Measurements from ENCODE around the gene PLOD1.

DNA sequence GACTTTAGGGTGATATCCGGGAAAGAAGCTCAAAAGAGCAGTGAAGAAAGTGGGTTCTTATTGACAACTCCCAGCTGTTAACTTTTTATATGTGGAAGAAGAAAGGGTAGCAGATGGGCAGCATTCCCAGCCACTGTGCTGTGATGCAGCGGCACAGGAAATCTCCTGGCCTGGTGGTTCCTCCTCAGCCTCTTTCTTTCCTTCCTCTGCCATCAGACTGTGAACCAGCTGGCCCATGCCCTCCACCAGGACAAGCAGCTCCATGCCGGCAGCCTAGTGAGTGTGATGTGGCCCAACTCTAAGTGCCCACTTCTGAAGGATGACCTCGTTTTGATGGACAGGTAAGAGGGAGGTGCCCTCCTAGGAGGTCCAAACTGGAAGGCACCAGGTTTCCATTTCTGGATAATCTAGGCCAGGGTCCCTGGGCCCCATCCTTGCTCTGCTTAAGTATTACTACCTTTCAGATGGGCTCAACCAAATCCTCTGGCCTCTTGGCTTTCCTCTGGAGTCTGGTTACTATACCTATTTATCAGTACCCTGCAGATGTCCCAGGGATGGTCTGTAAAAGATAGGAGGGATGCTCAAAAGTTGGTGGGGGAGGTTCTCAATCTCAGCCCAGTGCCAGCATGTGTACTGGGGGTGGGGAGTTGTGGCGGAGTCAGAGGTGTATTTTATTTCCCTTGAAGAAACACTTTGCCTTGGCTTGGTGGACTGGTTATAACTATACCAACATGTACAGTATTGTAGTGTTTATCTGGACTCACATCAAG, 62.7 kb downstream of the PLOD1 start:
- TF ChIP-seq, protein P1, sequence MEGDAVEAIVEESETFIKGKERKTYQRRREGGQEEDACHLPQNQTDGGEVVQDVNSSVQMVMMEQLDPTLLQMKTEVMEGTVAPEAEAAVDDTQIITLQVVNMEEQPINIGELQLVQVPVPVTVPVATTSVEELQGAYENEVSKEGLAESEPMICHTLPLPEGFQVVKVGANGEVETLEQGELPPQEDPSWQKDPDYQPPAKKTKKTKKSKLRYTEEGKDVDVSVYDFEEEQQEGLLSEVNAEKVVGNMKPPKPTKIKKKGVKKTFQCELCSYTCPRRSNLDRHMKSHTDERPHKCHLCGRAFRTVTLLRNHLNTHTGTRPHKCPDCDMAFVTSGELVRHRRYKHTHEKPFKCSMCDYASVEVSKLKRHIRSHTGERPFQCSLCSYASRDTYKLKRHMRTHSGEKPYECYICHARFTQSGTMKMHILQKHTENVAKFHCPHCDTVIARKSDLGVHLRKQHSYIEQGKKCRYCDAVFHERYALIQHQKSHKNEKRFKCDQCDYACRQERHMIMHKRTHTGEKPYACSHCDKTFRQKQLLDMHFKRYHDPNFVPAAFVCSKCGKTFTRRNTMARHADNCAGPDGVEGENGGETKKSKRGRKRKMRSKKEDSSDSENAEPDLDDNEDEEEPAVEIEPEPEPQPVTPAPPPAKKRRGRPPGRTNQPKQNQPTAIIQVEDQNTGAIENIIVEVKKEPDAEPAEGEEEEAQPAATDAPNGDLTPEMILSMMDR (tag by site-specific recombination; IDR thresholded peaks at IDR 0.05) = no peak
- TF ChIP-seq, protein P2, sequence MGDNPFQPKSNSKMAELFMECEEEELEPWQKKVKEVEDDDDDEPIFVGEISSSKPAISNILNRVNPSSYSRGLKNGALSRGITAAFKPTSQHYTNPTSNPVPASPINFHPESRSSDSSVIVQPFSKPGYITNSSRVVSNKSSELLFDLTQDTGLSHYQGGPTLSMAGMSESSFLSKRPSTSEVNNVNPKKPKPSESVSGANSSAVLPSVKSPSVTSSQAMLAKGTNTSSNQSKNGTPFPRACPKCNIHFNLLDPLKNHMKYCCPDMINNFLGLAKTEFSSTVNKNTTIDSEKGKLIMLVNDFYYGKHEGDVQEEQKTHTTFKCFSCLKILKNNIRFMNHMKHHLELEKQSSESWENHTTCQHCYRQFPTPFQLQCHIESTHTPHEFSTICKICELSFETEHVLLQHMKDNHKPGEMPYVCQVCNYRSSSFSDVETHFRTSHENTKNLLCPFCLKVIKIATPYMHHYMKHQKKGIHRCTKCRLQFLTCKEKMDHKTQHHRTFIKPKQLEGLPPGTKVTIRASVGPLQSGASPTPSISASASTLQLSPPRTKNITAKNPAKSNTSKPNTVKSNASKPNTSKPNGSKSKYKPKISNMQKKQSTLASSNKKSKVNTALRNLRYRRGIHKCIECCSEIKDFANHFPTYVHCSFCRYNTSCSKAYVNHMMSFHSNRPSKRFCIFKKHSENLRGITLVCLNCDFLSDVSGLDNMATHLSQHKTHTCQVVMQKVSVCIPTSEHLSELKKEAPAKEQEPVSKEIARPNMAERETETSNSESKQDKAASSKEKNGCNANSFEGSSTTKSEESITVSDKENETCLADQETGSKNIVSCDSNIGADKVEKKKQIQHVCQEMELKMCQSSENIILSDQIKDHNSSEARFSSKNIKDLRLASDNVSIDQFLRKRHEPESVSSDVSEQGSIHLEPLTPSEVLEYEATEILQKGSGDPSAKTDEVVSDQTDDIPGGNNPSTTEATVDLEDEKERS (tag by site-specific recombination; IDR thresholded peaks at IDR 0.05) = no peak
- TF ChIP-seq, protein P3, sequence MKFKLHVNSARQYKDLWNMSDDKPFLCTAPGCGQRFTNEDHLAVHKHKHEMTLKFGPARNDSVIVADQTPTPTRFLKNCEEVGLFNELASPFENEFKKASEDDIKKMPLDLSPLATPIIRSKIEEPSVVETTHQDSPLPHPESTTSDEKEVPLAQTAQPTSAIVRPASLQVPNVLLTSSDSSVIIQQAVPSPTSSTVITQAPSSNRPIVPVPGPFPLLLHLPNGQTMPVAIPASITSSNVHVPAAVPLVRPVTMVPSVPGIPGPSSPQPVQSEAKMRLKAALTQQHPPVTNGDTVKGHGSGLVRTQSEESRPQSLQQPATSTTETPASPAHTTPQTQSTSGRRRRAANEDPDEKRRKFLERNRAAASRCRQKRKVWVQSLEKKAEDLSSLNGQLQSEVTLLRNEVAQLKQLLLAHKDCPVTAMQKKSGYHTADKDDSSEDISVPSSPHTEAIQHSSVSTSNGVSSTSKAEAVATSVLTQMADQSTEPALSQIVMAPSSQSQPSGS (tag by site-specific recombination; IDR thresholded peaks at IDR 0.05; ENCODE audit: low read depth) = no peak
- no peak for TF ChIP-seq OSR2 (tag by site-specific recombination; IDR thresholded peaks at IDR 0.05)
- TF ChIP-seq ZNF549 (tag by site-specific recombination; IDR thresholded peaks at IDR 0.05) = no peak
- TF ChIP-seq, protein P4, sequence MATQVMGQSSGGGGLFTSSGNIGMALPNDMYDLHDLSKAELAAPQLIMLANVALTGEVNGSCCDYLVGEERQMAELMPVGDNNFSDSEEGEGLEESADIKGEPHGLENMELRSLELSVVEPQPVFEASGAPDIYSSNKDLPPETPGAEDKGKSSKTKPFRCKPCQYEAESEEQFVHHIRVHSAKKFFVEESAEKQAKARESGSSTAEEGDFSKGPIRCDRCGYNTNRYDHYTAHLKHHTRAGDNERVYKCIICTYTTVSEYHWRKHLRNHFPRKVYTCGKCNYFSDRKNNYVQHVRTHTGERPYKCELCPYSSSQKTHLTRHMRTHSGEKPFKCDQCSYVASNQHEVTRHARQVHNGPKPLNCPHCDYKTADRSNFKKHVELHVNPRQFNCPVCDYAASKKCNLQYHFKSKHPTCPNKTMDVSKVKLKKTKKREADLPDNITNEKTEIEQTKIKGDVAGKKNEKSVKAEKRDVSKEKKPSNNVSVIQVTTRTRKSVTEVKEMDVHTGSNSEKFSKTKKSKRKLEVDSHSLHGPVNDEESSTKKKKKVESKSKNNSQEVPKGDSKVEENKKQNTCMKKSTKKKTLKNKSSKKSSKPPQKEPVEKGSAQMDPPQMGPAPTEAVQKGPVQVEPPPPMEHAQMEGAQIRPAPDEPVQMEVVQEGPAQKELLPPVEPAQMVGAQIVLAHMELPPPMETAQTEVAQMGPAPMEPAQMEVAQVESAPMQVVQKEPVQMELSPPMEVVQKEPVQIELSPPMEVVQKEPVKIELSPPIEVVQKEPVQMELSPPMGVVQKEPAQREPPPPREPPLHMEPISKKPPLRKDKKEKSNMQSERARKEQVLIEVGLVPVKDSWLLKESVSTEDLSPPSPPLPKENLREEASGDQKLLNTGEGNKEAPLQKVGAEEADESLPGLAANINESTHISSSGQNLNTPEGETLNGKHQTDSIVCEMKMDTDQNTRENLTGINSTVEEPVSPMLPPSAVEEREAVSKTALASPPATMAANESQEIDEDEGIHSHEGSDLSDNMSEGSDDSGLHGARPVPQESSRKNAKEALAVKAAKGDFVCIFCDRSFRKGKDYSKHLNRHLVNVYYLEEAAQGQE (tag by site-specific recombination; IDR thresholded peaks at IDR 0.05) = no peak
- TF ChIP-seq, protein P5, sequence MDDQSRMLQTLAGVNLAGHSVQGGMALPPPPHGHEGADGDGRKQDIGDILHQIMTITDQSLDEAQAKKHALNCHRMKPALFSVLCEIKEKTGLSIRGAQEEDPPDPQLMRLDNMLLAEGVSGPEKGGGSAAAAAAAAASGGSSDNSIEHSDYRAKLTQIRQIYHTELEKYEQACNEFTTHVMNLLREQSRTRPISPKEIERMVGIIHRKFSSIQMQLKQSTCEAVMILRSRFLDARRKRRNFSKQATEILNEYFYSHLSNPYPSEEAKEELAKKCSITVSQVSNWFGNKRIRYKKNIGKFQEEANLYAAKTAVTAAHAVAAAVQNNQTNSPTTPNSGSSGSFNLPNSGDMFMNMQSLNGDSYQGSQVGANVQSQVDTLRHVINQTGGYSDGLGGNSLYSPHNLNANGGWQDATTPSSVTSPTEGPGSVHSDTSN (CRISPR knock-in tag; IDR thresholded peaks at IDR 0.05) = no peak
- TF ChIP-seq, protein P6, sequence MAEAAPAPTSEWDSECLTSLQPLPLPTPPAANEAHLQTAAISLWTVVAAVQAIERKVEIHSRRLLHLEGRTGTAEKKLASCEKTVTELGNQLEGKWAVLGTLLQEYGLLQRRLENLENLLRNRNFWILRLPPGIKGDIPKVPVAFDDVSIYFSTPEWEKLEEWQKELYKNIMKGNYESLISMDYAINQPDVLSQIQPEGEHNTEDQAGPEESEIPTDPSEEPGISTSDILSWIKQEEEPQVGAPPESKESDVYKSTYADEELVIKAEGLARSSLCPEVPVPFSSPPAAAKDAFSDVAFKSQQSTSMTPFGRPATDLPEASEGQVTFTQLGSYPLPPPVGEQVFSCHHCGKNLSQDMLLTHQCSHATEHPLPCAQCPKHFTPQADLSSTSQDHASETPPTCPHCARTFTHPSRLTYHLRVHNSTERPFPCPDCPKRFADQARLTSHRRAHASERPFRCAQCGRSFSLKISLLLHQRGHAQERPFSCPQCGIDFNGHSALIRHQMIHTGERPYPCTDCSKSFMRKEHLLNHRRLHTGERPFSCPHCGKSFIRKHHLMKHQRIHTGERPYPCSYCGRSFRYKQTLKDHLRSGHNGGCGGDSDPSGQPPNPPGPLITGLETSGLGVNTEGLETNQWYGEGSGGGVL (tag by site-specific recombination; IDR thresholded peaks at IDR 0.05) = no peak
- TF ChIP-seq ZSCAN30 (tag by site-specific recombination; IDR thresholded peaks at IDR 0.05) = no peak
- TF ChIP-seq, protein P7, sequence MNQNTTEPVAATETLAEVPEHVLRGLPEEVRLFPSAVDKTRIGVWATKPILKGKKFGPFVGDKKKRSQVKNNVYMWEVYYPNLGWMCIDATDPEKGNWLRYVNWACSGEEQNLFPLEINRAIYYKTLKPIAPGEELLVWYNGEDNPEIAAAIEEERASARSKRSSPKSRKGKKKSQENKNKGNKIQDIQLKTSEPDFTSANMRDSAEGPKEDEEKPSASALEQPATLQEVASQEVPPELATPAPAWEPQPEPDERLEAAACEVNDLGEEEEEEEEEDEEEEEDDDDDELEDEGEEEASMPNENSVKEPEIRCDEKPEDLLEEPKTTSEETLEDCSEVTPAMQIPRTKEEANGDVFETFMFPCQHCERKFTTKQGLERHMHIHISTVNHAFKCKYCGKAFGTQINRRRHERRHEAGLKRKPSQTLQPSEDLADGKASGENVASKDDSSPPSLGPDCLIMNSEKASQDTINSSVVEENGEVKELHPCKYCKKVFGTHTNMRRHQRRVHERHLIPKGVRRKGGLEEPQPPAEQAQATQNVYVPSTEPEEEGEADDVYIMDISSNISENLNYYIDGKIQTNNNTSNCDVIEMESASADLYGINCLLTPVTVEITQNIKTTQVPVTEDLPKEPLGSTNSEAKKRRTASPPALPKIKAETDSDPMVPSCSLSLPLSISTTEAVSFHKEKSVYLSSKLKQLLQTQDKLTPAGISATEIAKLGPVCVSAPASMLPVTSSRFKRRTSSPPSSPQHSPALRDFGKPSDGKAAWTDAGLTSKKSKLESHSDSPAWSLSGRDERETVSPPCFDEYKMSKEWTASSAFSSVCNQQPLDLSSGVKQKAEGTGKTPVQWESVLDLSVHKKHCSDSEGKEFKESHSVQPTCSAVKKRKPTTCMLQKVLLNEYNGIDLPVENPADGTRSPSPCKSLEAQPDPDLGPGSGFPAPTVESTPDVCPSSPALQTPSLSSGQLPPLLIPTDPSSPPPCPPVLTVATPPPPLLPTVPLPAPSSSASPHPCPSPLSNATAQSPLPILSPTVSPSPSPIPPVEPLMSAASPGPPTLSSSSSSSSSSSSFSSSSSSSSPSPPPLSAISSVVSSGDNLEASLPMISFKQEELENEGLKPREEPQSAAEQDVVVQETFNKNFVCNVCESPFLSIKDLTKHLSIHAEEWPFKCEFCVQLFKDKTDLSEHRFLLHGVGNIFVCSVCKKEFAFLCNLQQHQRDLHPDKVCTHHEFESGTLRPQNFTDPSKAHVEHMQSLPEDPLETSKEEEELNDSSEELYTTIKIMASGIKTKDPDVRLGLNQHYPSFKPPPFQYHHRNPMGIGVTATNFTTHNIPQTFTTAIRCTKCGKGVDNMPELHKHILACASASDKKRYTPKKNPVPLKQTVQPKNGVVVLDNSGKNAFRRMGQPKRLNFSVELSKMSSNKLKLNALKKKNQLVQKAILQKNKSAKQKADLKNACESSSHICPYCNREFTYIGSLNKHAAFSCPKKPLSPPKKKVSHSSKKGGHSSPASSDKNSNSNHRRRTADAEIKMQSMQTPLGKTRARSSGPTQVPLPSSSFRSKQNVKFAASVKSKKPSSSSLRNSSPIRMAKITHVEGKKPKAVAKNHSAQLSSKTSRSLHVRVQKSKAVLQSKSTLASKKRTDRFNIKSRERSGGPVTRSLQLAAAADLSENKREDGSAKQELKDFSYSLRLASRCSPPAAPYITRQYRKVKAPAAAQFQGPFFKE (tag by site-specific recombination; IDR thresholded peaks at IDR 0.05; ENCODE audit: borderline replicate concordance) = no peak
